MCF 10A (cell line): Measurements from ENCODE around the gene RNF217. TPM values are rescaled to one million over a fixed set of nuclear protein-coding genes. Genes with fewer than 3 reads are reported as not detected.

Experiments
- BruUV-seq: library from RNA; stranded (reverse); fragments of 400-500 nt; replicated peaks from 2 replicates; lab custom pipeline; 2021; lab: Mats Ljungman, UMichigan
- CTCF ChIA-PET: fragments of 300-600 bp; sonication (Branson Sonifier 250); formaldehyde crosslinking; extraction: SDS; loops from one replicate; lab custom pipeline; 2021; ENCODE audit warnings: antibody characterized with exemption, inconsistent platforms; lab: Yijun Ruan, JAX
- POLR2A ChIA-PET: fragments of 300-600, 350-650 bp; sonication (Branson Sonifier 250); formaldehyde crosslinking; extraction: SDS; loops from one replicate; lab custom pipeline; 2020; ENCODE audit warnings: antibody characterized with exemption, inconsistent platforms; lab: Yijun Ruan, JAX
- DNase-seq: peaks from one replicate; pipeline ENCODE4 v3.0.0-alpha.2; 2018; ENCODE audit not compliant: unreplicated experiment
- H3K27ac Mint-ChIP-seq: one replicate; pipeline ENCODE4 v1.8.0; 2022; ENCODE audit warnings: mild to moderate bottlenecking, low read depth, mixed read lengths; ENCODE audit not compliant: unreplicated experiment
- H3K27me3 Mint-ChIP-seq: one replicate; pipeline ENCODE4 v1.8.0; 2022; ENCODE audit warnings: mixed read lengths; ENCODE audit not compliant: insufficient read depth, unreplicated experiment
- H3K36me3 Mint-ChIP-seq: one replicate; pipeline ENCODE4 v1.8.0; 2022; ENCODE audit warnings: mild to moderate bottlenecking, moderate library complexity, mixed read lengths; ENCODE audit not compliant: insufficient read depth, unreplicated experiment
- H3K4me1 Mint-ChIP-seq: one replicate; pipeline ENCODE4 v1.8.0; 2022; ENCODE audit warnings: mixed read lengths; ENCODE audit not compliant: insufficient read depth, unreplicated experiment
- H3K4me3 Mint-ChIP-seq: one replicate; pipeline ENCODE4 v1.8.0; 2022; ENCODE audit warnings: mild to moderate bottlenecking, moderate library complexity, mixed read lengths; ENCODE audit not compliant: unreplicated experiment
- H3K9me3 Mint-ChIP-seq: one replicate; pipeline ENCODE4 v1.8.0; 2022; ENCODE audit warnings: mixed read lengths; ENCODE audit not compliant: unreplicated experiment
- intact Hi-C: fragments of 100-400 bp; cut with micrococcal nuclease; formaldehyde crosslinking; loops from 2 replicates; pipeline ENCODE4 v1.14.1; 2022
- total RNA-seq: library from RNA; stranded (reverse); gene quantifications from 2 replicates; pipeline ENCODE4 v1.2.3, GENCODE V29; 2022
- TF ChIP-seq, protein P1 (sequence below): fragments of 200-600 bp; IDR thresholded peaks from one replicate; pipeline ENCODE4 v1.8.0; 2022; ENCODE audit warnings: antibody characterized with exemption, mild to moderate bottlenecking; ENCODE audit not compliant: unreplicated experiment

The RNF217 gene
- total RNA-seq, 1 experiment from 2014 or later, result 24.8 TPM

DNA sequence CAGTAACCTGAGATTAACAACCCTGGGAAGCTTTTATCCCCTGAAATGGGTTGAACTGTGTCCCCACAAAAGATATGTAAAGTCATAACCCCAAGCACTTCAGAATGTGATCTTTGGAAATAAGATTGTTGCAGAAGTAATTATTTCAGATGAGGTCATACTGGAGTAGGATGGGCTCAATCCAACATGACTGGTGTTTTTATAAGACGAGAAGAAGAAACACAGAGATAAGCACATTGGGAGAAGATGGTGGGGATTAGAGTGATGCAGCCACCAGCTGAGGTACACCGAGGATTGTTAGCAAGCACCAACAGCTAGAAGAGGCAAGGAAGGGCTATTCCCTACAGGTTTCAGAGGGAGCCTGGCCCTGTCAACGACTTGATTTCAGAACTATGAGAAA, 12.5 kb upstream of the RNF217 start:
- POLR2A ChIA-PET, result no interaction called here
- H3K4me3 Mint-ChIP-seq, result no peak overlapping the region

DNA sequence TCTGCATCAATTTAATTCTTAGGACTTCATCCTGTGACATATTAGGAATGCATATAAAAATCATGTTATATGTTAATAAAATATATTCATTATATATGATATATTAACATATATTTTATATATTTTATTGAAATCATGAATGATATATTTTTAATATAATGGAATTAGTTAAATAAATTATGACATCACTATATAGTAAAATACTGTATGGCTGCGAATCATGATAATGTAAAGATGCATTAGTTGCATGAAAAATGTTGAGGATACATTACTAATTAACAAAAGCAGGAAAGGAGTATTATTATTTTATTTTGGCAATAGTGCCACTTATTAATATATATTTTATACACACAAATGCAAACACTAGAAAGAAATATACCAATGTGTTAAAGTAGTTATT, 8.4 kb upstream of the RNF217 start:
- peaks cover 15% of the 10 kb centered on the region for H3K4me1 Mint-ChIP-seq
- H3K4me3 Mint-ChIP-seq, result no peak overlapping the region
- H3K36me3 Mint-ChIP-seq, result no peaks in the 10 kb centered on the region
- DNase-seq, result no peak
- H3K27ac Mint-ChIP-seq, result no peak overlapping the region
- POLR2A ChIA-PET, result no interaction called here
- BruUV-seq, result no TSS peak
- intact Hi-C loops, result no loop called here
- TF ChIP-seq, protein P1, sequence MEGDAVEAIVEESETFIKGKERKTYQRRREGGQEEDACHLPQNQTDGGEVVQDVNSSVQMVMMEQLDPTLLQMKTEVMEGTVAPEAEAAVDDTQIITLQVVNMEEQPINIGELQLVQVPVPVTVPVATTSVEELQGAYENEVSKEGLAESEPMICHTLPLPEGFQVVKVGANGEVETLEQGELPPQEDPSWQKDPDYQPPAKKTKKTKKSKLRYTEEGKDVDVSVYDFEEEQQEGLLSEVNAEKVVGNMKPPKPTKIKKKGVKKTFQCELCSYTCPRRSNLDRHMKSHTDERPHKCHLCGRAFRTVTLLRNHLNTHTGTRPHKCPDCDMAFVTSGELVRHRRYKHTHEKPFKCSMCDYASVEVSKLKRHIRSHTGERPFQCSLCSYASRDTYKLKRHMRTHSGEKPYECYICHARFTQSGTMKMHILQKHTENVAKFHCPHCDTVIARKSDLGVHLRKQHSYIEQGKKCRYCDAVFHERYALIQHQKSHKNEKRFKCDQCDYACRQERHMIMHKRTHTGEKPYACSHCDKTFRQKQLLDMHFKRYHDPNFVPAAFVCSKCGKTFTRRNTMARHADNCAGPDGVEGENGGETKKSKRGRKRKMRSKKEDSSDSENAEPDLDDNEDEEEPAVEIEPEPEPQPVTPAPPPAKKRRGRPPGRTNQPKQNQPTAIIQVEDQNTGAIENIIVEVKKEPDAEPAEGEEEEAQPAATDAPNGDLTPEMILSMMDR, result no peak
- no peaks in the 10 kb centered on the region for H3K9me3 Mint-ChIP-seq
- no peaks in the 10 kb centered on the region for H3K27me3 Mint-ChIP-seq
- CTCF ChIA-PET, result no interaction called here

More for the DNA sequence above, 12.5 kb upstream of the RNF217 start:
- TF ChIP-seq, protein P1, result no peak
- no peaks in the 10 kb centered on the region for H3K27me3 Mint-ChIP-seq
- intact Hi-C loops, result no loop called here
- CTCF ChIA-PET, result interaction anchor here (0.5 kb wide), 1 partner anchor 162 kb away, joined by 3 read pairs; no protein-coding TSS in a partner anchor
- H3K4me1 Mint-ChIP-seq, result peaks cover 14% of the 10 kb centered on the region
- H3K27ac Mint-ChIP-seq, result no peak overlapping the region
- peaks cover 12% of the 10 kb centered on the region for H3K9me3 Mint-ChIP-seq
- no peak for DNase-seq
- BruUV-seq, result no TSS peak
- H3K36me3 Mint-ChIP-seq, result no peaks in the 10 kb centered on the region

GRCh38 chr6:124955108-124955856, 7.0 kb upstream of the RNF217 start:
- ChIA-PET POLR2A (no interaction called here), CTCF (interaction anchor here (1.0 to 1.1 kb wide), 2 partner anchors 9 to 75 kb away, joined by 3 to 4 read pairs; no protein-coding TSS in a partner anchor)
- no peak for DNase-seq

GRCh38 chr6:124956018-124956417, 6.2 kb upstream of the RNF217 start:
- H3K9me3 Mint-ChIP-seq, result no peaks in the 10 kb centered on the region
- DNase-seq, result no peak
- H3K4me1 Mint-ChIP-seq, result peaks cover 27% of the 10 kb centered on the region
- H3K4me3 Mint-ChIP-seq, result no peak overlapping the region
- ChIA-PET CTCF (interaction anchor here (1.1 kb wide), 2 partner anchors 9 to 75 kb away, joined by 4 read pairs; no protein-coding TSS in a partner anchor), POLR2A (no interaction called here)
- BruUV-seq, result no TSS peak
- H3K27ac Mint-ChIP-seq, result no peak overlapping the region
- TF ChIP-seq, protein P1, result no peak
- H3K27me3 Mint-ChIP-seq, result no peaks in the 10 kb centered on the region
- H3K36me3 Mint-ChIP-seq, result peaks cover 6% of the 10 kb centered on the region
- intact Hi-C loops, result no loop called here

More at GRCh38 chr6:124955108-124955856, 7.0 kb upstream of the RNF217 start:
- Mint-ChIP-seq H3K27me3 (no peaks in the 10 kb centered on the region), H3K4me3 (no peak overlapping the region), H3K9me3 (no peaks in the 10 kb centered on the region), H3K4me1 (peaks cover 19% of the 10 kb centered on the region), H3K36me3 (peaks cover 3% of the 10 kb centered on the region), H3K27ac (no peak overlapping the region)
- TF ChIP-seq, protein P1, result no peak
- intact Hi-C loops, result no loop called here
- BruUV-seq, result no TSS peak
